Mucosa of gallbladder (tissue), 1 donor: Measurements from ENCODE around the gene BPIFB4. TPM values are rescaled to one million over a fixed set of nuclear protein-coding genes. Genes with fewer than 3 reads are reported as not detected.
"Not testable (repeated sequence)": the region's sequence is repeated elsewhere in the genome, so short reads cannot be mapped to it uniquely, and the experiment has no call there.

ENCODE experiments used
- DNase-seq: peaks from one replicate; pipeline ENCODE4 v3.0.0-alpha.2; 2020; ENCODE audit warnings: low spot score
- total RNA-seq: library from RNA; stranded (reverse); gene quantifications from one replicate; pipeline ENCODE4 v1.2.1, GENCODE V29; 2021
- donor health status: DM: no; HTN: no; CAD: no.

Gene BPIFB4
- total RNA-seq, 1 donor from 2014 or later = not detected

- DNase-seq = no peak
Measured at GRCh38 chr20:33119725-33120720, 40.6 kb downstream of the BPIFB4 start.

GRCh38 chr20:33120934-33121333, 41.5 kb downstream of the BPIFB4 start:
- no peak for DNase-seq

GRCh38 chr20:33122297-33122696, 42.9 kb downstream of the BPIFB4 start:
- not testable (repeated sequence) for DNase-seq

GRCh38 chr20:33124261-33124660, 44.8 kb downstream of the BPIFB4 start:
- DNase-seq = no peak

- no peak for DNase-seq
Measured at GRCh38 chr20:33124994-33125393, 45.6 kb downstream of the BPIFB4 start.

GRCh38 chr20:33125983-33126382, 46.5 kb downstream of the BPIFB4 start:
- no peak for DNase-seq

GRCh38 chr20:33127422-33128097, 48.1 kb downstream of the BPIFB4 start:
- DNase-seq = no peak

- DNase-seq = no peak
Measured at GRCh38 chr20:33130568-33131061, 51.2 kb downstream of the BPIFB4 start.

GRCh38 chr20:33131949-33132473, 52.6 kb downstream of the BPIFB4 start:
- DNase-seq = no peak

- DNase-seq = no peak
Measured at GRCh38 chr20:33132513-33133372, 53.3 kb downstream of the BPIFB4 start.

GRCh38 chr20:33133373-33133941, 54.0 kb downstream of the BPIFB4 start:
- DNase-seq = no peak

GRCh38 chr20:33137195-33137594, 57.8 kb downstream of the BPIFB4 start:
- no peak for DNase-seq

GRCh38 chr20:33139467-33139866, 60.0 kb downstream of the BPIFB4 start:
- no peak for DNase-seq

GRCh38 chr20:33145521-33145920, 66.1 kb downstream of the BPIFB4 start:
- DNase-seq = no peak

- no peak for DNase-seq
Measured at GRCh38 chr20:33147299-33147698, 67.9 kb downstream of the BPIFB4 start.

GRCh38 chr20:33148040-33148439, 68.6 kb downstream of the BPIFB4 start:
- DNase-seq = no peak

GRCh38 chr20:33154252-33154651, 74.8 kb downstream of the BPIFB4 start:
- DNase-seq = no peak

- DNase-seq = no peak
Measured at GRCh38 chr20:33158637-33159385, 79.4 kb downstream of the BPIFB4 start.

- DNase-seq = no peak
Measured at GRCh38 chr20:33159713-33160112, 80.3 kb downstream of the BPIFB4 start.

- DNase-seq = no peak
Measured at GRCh38 chr20:33160681-33161080, 81.2 kb downstream of the BPIFB4 start.
